Prostate gland (tissue), 2 donors: ENCODE measurements around the gene SPTBN1. TPM values are rescaled to one million over a fixed set of nuclear protein-coding genes. Genes with fewer than 3 reads are reported as not detected.

Source experiments
- DNase-seq: peaks from one replicate; pipeline ENCODE4 v3.0.0-alpha.2; 2019; ENCODE audit warnings: low spot score
- H3K27ac ChIP-seq, 2 donors: fragments of 200-600 bp; sonication (generic); 2 replicates each; pipeline ENCODE4 v1.5.1; 2017 to 2019
- H3K27me3 ChIP-seq: fragments of 200-600 bp; sonication (generic); replicated peaks from 2 replicates; pipeline ENCODE4 v1.5.1; 2019; ENCODE audit not compliant: insufficient read depth
- H3K36me3 ChIP-seq, 2 donors: fragments of 200-600 bp; sonication (generic); 1 replicate in 1 of 2; 2 replicates in 1 of 2; pipeline versions ENCODE4 v1.5.1 to v1.8.1; 2017 to 2019
- H3K4me1 ChIP-seq: fragments of 200-600 bp; sonication (generic); replicated peaks from 2 replicates; pipeline ENCODE4 v1.5.1; 2019
- H3K4me3 ChIP-seq, 2 donors: fragments of 200-600 bp; sonication (generic); 2 replicates each; pipeline ENCODE4 v1.5.1; 2017 to 2019
- H3K9me3 ChIP-seq: fragments of 200-600 bp; sonication (generic); 2 replicates; pipeline ENCODE4 v1.5.1; 2017
- POLR2A ChIP-seq: fragments of 450-650 bp; IDR thresholded peaks from one replicate; pipeline ENCODE4 v1.6.1; 2016; ENCODE audit warnings: antibody characterized with exemption, mild to moderate bottlenecking
- POLR2AphosphoS5 ChIP-seq: sonication (generic); formaldehyde crosslinking; IDR thresholded peaks from one replicate; pipeline ENCODE4 v1.6.1; 2017; ENCODE audit warnings: antibody characterized with exemption
- WGBS: methylation state at CpG from one replicate; pipeline ENCODE4 v1.1.5; 2018; 5-methylcytosine and 5-hydroxymethylcytosine counted together
- intact Hi-C: fragments of 100-400 bp; cut with DNase I; formaldehyde crosslinking; loops from one replicate; pipeline ENCODE4 v1.14.2; 2022
- total RNA-seq, 2 donors: library from RNA; depleted of rRNA; stranded (reverse); fragments of >200 nt; gene quantifications; one replicate each; pipeline ENCODE4 v1.1.0, GENCODE V29; 2016
- TF ChIP-seq, protein P1 (sequence below), 4 experiments: fragments of 200-600 bp in 2 of 4; fragments of 450-650 bp in 2 of 4; sonication (generic) in 2 of 4; IDR thresholded peaks; 1 replicate in 3 of 4; 2 replicates in 1 of 4; pipeline ENCODE4 v1.5.1; 2016 to 2019; ENCODE audit warnings: antibody characterized with exemption in 4 of 4, mild to moderate bottlenecking in 2 of 4, moderate library complexity in 2 of 4

Gene SPTBN1
- total RNA-seq, 2 donors from 2014 or later: 146 to 348 TPM

DNA sequence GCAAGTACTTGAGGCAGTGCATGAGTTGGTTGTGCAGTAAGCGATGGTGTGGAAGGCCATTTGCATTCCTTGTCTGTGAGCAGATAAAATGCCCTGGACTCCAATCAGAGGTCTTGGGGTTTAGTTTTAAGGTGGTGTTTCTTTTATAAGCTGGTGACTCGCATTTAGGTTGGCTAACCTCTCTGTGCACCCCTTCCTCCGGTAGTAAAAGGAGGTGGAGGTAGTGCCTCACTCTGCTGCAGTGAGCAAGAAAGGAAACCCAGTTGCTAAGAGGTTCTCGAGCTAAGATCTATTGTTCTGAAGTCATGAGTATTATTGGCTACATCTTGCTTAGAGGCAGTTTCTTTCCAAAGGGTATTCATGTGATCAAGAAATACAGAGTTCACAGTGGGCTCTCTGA is 193.1 kb downstream of the SPTBN1 start:
- Histone ChIP-seq H3K27ac (no peak overlapping the region), H3K9me3 (no peaks in the 10 kb centered on the region), H3K4me3 (no peak overlapping the region), H3K4me1 (no peaks in the 10 kb centered on the region), H3K27me3 (no peaks in the 10 kb centered on the region), H3K36me3 (peaks cover 12 to 57% of the 10 kb centered on the region in 2 donors)
- no peak for DNase-seq
- intact Hi-C loops: no loop called here
- TF ChIP-seq, protein P1, sequence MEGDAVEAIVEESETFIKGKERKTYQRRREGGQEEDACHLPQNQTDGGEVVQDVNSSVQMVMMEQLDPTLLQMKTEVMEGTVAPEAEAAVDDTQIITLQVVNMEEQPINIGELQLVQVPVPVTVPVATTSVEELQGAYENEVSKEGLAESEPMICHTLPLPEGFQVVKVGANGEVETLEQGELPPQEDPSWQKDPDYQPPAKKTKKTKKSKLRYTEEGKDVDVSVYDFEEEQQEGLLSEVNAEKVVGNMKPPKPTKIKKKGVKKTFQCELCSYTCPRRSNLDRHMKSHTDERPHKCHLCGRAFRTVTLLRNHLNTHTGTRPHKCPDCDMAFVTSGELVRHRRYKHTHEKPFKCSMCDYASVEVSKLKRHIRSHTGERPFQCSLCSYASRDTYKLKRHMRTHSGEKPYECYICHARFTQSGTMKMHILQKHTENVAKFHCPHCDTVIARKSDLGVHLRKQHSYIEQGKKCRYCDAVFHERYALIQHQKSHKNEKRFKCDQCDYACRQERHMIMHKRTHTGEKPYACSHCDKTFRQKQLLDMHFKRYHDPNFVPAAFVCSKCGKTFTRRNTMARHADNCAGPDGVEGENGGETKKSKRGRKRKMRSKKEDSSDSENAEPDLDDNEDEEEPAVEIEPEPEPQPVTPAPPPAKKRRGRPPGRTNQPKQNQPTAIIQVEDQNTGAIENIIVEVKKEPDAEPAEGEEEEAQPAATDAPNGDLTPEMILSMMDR (IDR thresholded peaks at IDR 0.05): no peak
- TF ChIP-seq POLR2A (no peak), POLR2AphosphoS5 (no peak)
- 92% methylated on average over 4 of the region's 4 CpGs for WGBS

DNA sequence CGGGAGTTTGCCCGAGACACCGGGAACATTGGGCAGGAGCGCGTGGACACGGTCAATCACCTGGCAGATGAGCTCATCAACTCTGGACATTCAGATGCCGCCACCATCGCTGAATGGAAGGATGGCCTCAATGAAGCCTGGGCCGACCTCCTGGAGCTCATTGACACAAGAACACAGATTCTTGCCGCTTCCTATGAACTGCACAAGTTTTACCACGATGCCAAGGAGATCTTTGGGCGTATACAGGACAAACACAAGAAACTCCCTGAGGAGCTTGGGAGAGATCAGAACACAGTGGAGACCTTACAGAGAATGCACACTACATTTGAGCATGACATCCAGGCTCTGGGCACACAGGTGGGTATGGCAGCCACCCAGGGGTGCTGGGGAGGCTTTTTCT is 193.5 kb downstream of the SPTBN1 start:
- Histone ChIP-seq H3K36me3 (peaks cover 12 to 61% of the 10 kb centered on the region in 2 donors), H3K9me3 (no peaks in the 10 kb centered on the region), H3K4me1 (no peaks in the 10 kb centered on the region), H3K4me3 (no peak overlapping the region), H3K27ac (no peak overlapping the region), H3K27me3 (no peaks in the 10 kb centered on the region)
- no peak for DNase-seq
- WGBS: 93% methylated on average over 12 of the region's 12 CpGs
- intact Hi-C loops: no loop called here
- TF ChIP-seq POLR2A (no peak), POLR2AphosphoS5 (no peak)
- TF ChIP-seq, protein P1 (IDR thresholded peaks at IDR 0.05): no peak

DNA sequence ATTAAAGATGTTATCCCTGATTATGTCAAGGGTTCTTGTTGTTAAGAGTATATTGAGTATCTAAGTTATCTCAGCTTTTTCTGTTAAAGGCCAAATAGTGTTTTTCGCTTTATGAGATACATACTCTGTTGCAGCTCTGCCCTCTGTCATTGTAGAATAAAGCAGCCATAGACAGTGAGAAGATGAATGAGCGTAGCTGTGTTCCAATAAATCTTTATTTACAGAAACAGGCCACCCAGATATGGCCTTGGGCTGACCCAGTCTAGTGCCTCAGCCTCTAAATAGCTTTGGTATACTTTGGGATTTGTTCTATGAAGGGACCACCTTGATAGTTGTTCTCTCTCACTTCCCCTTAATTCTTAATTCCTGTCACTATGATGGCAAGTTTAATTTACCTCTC is 194.5 kb downstream of the SPTBN1 start:
- Histone ChIP-seq H3K36me3 (peaks cover 7 to 63% of the 10 kb centered on the region in 2 donors), H3K27me3 (no peaks in the 10 kb centered on the region), H3K4me1 (no peaks in the 10 kb centered on the region), H3K27ac (no peak overlapping the region), H3K9me3 (no peaks in the 10 kb centered on the region), H3K4me3 (no peak overlapping the region)
- no peak for DNase-seq
- intact Hi-C loops: no loop called here
- TF ChIP-seq POLR2AphosphoS5 (no peak), POLR2A (no peak)
- TF ChIP-seq, protein P1 (IDR thresholded peaks at IDR 0.05): no peak
- WGBS: 88% methylated on average over 2 of the region's 2 CpGs

DNA sequence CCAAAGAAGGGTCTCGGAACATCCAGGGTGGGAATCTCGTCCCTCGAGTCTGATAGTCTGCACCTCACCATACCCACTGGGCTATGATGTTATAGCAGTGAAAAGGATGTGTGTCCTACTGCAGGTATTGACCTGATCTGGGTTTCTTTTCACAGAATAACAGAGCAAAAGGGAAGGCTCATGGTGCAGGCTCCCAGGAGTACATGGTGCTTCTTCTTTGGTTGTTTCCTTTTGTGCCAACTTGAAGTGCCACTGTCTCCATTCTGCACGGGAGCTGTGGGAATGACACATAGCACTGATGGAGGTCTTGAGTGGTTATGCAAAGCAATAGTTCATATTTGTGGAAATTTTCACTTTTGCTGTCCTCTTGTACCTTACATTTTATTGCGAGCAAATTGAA is 195.2 kb downstream of the SPTBN1 start:
- no peak for DNase-seq
- no peaks in the 10 kb centered on the region for H3K9me3 ChIP-seq
- WGBS: 91% methylated on average over 5 of the region's 5 CpGs
- no peaks in the 10 kb centered on the region for H3K4me1 ChIP-seq
- no peak overlapping the region for H3K4me3 ChIP-seq
- intact Hi-C loops: no loop called here
- no peak overlapping the region for H3K27ac ChIP-seq
- no peaks in the 10 kb centered on the region for H3K27me3 ChIP-seq
- no peak for TF ChIP-seq POLR2A
- TF ChIP-seq POLR2AphosphoS5: no peak
- TF ChIP-seq, protein P1 (IDR thresholded peaks at IDR 0.05): no peak
- peaks cover under 1 to 58% of the 10 kb centered on the region in 2 donors for H3K36me3 ChIP-seq

DNA sequence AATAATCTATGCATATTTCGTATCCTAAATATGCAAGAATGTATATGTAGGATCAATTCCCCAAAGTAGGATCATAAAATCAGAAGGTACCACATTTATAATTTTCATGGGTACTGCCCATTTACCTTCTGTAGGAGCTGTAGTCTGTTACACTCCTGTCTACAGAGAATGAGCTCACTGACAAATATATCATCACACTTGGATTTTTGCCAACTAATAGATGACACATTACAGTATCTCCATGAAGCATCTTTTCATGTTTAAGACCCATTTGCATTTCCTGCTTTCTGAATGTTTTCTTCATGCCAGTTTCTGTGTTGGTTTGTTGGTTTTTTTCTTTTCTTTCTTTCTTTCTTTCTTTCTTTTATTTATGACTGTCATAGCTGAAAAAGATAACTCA is 196.4 kb downstream of the SPTBN1 start:
- Histone ChIP-seq H3K4me1 (no peaks in the 10 kb centered on the region), H3K9me3 (no peaks in the 10 kb centered on the region), H3K27me3 (no peaks in the 10 kb centered on the region), H3K27ac (no peak overlapping the region), H3K4me3 (no peak overlapping the region), H3K36me3 (peaks cover 0 to 46% of the 10 kb centered on the region in 2 donors)
- WGBS: 91% methylated on average over 1 of the region's 1 CpG
- intact Hi-C loops: no loop called here
- DNase-seq: no peak
- TF ChIP-seq POLR2AphosphoS5 (no peak), POLR2A (no peak)
- TF ChIP-seq, protein P1 (IDR thresholded peaks at IDR 0.05): no peak
